ENCODE data around the gene PLP2.

DNA sequence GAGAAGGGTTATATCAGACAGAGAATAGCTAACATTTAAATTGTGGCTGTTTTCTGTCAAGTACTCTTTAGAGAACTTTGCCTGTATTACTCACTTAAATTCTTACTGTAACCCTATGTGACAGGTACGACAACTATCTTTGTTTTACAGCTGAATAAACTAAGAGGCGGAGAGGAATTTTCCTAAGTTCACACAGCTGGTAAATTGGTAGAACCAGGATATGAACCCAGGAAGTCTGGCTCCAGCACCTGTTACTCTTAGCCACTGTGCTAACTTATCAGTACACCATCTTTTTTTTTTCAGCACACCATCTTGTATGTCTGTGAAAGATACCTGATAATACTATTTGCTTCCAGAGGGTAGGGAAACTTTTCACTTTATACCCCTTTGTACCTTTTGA lies 30.3 kb downstream of the PLP2 start:
- TF ChIP-seq CTCF (IDR thresholded peaks at IDR 0.05; ENCODE audit: poor library complexity) = no peak
- TF ChIP-seq EZH2 (IDR thresholded peaks at IDR 0.05; ENCODE audit: borderline replicate concordance) = no peak
